Measurements from ENCODE around the gene CNPY3.
"Not testable (repeated sequence)": the region's sequence is repeated elsewhere in the genome, so short reads cannot be mapped to it uniquely, and the experiment has no call there.

Gene CNPY3

DNA sequence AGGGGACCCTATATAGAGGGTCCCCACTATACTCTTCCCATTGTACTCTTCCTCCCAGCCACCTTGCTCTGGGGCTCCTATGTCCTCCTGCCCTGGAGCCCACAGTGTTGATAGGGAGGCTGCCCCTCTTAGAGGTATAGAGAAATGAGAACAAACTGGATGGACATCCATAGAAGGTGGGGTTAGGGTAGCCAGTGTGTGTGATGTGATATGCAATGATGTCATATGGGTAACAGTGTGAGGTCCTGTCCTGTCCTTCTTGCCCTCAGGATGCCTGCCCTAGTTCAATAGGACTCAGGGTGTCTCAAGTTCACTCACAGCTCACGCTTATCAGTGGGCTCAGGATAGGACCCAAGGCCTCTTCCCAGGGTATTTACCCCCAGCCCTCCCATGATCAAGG lies 13.0 kb upstream of the CNPY3 start:
- DNase-seq, result no peak

DNA sequence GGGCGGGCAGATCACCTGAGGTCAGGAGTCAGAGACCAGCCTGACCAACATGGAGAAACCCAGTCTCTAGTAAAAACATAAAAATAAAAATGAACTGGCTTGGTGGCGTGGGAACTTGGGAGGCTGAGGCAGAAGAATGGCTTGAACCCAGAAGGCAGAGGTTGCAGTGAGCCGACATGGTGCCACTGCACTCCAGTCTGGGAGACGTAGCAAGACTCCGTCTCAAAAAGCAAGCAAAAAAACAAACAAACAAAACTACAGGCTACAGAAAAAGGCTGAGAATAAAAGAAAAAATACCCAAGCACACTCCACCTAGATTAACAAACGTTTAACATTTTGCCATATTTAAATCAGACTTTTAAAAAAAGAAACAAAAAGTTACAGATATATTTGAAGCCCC lies 7.5 kb upstream of the CNPY3 start:
- DNase-seq, result no peak

DNA sequence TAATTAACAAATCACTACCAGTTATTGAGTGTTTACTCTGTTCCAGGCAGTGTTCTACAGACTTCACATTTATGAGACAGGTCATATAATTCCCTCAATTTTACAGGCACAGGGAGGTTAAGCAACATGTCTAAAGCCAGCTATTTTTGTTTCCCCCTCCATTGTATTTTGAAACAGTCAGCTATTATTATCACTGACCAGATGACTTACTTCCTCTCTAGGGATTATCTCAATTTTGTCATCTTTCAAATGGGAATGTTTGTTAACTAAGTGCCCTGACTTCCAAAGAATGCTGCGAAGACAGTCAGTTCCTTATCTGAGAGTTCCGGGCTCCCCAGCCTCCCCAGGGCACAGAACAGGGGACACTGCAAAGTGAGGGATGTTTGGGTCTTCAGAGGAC lies 5.6 kb upstream of the CNPY3 start:
- DNase-seq, result no peak

DNA sequence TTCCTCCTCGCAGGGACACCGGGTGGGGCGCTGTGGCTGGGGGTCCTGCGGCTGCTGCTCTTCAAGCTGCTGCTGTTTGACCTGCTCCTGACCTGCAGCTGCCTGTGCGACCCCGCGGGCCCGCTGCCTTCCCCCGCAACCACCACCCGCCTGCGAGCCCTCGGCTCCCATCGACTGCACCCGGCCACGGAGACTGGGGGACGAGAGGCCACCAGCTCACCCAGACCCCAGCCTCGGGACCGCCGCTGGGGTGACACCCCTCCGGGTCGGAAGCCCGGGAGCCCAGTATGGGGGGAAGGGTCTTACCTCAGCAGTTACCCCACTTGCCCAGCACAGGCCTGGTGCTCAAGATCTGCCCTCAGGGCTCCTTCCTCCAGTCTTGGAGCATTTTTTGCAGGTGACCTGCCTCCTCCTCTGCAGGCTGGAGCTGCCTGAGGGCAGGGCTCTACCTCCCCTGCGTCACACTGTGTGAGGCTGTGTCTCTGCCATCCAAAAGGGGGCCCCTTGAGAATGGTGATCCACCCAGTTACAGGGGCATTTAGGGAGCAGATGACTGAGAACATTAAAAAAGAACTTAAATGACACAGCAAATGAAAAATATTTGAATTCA lies 3.9 kb upstream of the CNPY3 start:
- DNase-seq, result no peak

DNA sequence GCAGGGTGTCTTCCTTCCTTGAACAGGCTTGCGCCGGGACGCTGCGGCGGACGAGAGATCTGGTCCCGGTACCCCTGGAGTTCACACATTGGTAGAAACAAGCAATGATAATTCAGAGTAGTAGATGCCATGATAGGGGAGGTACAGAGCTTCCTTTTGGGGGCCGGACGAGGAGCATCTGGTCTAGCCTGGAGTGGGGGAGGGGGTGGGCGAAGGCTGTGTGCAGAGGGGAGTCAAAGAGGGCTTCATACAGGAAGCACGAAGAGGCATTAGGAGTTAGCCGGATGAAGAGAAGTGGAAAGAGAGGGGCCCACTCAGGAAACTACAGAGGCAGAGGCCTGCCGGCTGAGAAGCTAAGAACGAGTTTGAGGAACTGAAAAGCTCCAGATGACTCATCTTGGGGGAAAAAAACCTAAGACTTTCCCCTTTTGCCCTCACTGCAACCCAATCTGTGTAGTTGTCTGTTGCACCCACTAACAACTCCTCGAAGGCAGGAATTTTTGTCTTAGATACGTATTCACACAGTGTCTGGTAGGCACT lies 611 bp downstream of the CNPY3 start:
- DNase-seq, result peak; percentile 87

DNA sequence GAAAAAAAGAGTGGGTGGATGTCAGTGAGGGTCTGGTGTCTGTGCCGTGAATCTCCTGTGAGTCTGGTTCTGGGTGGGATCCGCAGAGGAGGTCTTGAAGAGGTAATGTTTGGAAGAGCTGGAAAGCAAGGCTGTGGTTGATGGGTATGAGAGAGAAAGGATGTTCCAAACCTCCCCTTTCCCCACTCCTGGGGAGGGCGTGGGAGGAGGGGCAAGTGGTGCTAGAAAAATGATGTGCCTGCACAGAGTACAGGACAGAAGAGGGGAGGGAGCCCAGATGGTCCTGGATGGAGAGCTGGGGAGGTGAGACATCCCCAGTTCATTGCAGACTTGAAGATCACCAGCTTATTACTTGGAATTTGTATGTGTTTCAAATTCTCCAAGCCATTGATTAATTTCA lies 3.1 kb downstream of the CNPY3 start:
- no peak for DNase-seq

DNA sequence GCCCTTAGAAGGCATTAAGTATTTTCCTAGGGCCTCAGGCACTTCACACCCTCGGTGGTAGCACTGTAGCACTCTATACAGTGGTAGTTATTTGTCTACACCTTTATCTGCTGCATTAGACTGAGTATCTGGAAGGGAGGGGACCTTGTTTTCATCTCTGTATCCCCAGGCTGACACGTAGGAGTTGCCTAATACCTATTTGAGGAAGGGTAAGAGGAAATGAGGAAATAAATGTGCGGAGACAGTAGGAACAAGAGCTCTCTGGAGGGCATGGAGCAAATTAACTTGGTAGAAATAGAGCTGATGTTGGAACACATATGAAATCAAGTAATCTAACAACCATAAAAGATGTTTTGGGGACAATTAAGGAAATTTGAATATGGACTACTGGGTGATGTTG lies 3.9 kb downstream of the CNPY3 start:
- DNase-seq, result no peak

DNA sequence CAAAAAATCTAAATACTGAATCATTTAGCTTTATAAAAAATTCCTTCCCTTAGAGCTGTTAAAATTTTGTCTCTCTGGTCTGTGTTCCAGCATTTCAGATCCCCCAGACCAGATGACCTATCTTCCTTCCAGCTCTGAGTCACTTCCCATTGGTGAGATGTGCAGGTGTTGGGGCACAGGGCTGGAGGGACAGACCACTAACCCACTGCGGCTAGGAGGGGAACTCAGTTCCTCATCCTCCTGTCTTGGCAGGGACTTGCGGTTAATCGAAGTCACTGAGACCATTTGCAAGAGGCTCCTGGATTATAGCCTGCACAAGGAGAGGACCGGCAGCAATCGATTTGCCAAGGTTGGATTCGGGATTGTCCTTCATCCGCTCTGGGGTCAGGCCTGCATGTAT lies 6.0 kb downstream of the CNPY3 start:
- DNase-seq, result no peak

DNA sequence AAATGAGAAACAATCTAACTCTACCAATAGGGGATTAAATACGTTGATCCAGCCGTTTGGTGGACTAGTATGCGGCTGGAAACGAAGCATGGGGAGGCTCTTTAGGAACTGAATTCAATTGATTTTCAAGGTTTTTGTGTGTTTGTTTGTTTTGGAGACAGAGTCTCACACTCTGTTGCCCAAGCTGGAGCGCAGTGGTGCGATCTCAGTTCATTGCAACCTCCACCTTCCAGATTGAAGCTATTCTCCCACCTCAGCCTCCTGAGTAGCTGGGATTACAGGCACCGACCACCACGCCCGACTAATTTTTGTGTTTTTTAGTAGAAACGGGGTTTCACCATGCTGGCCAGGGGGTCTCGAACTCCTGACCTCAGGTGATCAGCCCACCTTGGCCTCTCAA lies 7.1 kb downstream of the CNPY3 start:
- DNase-seq, result no peak

DNA sequence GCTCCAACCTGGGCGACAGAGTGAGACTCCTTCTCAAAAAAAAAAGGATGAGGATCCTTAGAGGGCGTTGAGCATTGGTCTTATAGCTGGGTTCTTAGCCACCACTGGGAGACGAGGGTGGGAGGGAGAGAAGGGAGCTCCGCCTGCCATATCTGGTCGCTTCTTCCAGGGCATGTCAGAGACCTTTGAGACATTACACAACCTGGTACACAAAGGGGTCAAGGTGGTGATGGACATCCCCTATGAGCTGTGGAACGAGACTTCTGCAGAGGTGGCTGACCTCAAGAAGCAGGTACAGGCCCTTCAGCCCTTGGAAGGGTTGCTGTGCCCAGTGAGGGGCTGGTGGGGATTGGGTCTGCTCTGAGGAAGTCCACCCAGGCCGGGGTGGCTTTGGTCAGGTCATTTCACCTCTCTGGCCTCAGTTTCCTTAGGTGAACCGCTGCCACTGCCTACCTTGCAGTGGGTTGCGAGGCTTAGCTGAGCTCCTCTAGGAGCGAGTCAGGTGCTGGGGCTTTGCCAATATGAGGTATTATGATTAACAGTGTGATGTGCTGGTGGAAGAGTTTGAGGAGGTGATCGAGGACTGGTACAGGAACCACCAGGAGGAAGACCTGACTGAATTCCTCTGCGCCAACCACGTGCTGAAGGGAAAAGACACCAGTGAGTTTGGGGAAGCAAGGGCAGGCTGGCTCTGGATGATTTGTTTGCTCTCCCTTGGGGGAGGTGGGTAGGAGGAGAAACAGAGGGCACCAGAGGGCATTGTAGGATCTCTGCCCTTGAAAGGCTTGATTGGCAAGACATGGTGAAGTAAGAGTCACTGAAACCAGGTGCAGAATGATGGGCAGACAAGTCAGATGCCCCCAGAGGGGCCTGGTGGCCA lies 8.5 kb downstream of the CNPY3 start:
- no peak for DNase-seq

DNA sequence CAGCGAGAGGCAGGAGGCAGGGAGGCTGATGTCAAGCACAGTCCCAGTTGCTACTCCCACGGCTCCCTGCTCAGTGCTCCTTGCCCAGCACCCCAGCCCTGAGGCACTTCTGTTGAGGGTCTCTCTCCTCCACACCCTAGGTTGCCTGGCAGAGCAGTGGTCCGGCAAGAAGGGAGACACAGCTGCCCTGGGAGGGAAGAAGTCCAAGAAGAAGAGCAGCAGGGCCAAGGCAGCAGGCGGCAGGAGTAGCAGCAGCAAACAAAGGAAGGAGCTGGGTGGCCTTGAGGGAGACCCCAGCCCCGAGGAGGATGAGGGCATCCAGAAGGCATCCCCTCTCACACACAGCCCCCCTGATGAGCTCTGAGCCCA lies 9.1 kb downstream of the CNPY3 start:
- no peak for DNase-seq

DNA sequence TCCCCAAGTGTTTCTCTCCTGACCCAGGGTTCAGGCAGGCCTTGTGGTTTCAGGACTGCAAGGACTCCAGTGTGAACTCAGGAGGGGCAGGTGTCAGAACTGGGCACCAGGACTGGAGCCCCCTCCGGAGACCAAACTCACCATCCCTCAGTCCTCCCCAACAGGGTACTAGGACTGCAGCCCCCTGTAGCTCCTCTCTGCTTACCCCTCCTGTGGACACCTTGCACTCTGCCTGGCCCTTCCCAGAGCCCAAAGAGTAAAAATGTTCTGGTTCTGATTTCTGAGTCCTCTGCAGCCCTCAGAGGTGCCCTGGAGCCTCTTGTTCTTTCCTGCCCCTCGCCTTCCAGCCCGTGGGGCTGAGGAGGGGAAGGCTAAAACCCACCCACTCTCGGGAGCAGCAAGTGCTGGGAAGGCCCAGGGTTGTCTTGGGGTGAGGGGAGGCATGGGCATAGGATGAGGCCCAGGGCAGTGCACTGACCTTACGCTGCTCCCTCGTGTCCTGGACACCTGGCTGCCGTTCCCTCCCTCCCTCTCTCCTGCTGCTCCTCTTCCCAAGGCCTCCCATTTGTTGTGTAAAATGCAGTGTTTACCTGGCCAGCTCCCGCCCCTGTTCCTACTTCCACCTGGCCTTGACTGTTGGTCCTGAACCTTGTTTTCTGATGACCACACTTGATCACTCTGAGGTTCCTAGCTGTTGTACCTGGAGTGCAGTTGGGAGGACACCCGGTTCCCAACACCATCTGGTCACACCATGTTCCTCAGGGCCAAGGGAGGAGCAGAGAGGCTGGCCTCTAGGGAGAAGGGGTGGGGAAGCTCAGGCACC lies 9.9 kb downstream of the CNPY3 start:
- DNase-seq, result no peak

DNA sequence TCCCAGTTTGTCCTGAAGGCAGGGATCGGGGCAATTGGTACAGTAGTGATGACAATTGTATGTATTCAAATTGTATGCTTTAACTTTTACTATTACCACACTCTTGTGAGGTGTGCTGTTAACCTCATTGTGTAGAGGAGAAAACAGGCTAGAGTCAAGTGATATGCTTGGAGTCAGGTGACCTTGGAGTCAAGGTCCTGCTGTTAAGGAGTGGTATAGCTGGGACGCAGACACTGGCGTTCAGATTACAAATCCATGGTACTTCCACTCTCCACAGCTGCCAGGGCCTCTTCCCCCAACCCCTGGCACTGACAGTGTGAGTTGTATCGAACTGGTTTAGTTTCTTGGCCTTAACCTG lies 10.5 kb downstream of the CNPY3 start:
- no peak for DNase-seq

DNA sequence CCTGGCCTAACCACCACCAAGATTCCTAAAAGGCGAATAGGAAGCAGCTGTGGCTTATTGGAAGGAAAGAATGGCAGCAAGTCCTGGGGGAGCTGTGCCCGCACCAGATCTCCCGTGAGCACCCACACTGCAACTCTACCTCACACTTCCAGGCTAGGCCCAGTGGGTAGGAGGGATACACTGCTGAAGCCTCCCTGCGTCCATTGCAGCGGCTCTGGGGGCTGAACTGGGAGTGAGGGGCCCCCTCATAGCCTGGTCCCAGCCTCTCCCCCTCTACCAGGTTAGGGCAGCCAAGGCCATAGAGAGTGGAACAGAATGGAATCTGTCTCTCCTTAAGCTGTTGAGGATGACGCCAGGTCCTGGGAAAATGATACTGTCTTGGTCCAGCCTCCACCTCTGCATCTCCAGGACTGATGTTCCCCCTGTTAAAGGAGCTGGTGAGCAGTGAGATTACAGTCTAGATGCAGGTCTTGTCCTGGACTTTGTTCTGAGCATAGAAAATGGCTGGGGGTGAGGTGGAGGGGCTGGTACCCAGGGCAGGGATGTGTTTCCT lies 11.3 kb downstream of the CNPY3 start:
- DNase-seq, result no peak

DNA sequence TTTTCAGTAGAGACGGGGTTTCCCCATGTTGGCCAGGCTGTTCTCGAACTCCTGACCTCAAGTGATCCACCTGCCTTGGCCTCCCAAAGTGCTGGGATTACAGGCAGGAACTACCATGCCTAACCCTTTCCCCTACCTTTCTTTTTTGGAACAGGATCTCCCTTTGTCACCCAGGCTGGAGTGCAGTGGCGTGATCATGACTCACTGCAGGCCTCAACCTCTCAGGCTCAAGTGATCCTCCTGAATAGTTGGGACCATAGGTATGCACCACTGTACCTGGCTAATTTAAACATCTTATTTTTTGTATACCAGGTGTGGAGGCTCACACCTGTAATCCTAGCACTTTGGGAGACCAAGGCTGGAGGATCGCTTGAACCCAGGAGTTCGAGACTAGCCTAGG lies 12.1 kb downstream of the CNPY3 start:
- DNase-seq, result not testable (repeated sequence)

DNA sequence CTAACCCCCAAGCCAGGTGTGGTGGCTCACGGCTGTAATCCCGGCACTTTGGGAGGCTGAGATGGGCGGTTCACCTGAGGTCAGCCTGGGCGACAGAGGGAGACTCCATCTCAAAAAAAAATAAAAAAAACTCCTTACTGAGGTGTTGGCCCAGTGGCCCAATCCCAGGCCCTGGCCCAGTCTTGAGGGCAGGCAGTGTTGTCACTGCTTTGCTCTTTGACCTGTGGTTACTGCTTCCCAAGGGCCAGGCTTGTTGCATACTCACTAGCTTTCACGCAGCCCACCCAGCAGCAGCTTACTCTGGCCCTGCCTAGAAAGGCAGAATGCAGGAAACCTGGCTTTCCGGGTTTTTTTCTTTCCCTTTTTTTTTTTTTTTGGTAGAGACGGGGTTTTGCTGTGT lies 13.2 kb downstream of the CNPY3 start:
- no peak for DNase-seq

DNA sequence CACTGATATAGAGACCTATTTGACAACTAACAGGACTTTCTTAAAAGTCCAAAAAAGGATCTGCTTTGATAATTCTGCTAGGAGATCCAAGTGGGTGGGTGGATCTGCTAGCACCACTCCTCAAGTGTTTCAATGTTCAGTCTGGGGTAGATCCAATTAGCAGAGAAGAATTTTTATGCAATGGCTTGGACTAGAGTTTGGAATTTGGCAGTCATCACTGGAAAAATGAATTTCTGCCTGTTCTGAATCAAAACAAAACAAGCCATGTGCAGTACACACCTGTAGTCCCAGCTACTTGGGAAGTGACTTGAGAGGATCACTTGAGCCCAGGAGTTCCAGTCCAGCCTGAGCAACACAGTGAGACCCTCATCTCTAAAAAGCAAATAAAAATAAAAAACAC lies 18.7 kb downstream of the CNPY3 start:
- DNase-seq, result no peak

DNA sequence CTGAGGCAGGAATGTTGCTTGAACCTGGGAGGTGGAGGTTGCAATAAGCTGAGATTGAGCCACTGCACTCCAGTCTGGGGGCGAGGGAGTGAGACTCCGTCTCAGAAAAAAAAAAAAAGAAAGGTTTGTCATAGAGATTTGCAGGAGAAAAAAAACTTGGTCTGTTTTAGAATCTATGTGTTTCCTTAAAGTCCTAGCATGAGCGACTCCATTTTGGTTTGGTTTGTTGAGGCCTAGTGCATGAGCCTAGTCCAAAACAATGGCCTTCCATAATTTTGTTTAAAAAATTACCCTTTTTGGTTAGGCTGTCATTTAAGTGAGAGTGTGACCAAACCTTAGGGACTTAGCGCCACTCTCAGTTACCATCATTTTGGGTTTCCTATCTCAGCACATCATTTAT lies 23.1 kb downstream of the CNPY3 start:
- DNase-seq, result no peak

DNA sequence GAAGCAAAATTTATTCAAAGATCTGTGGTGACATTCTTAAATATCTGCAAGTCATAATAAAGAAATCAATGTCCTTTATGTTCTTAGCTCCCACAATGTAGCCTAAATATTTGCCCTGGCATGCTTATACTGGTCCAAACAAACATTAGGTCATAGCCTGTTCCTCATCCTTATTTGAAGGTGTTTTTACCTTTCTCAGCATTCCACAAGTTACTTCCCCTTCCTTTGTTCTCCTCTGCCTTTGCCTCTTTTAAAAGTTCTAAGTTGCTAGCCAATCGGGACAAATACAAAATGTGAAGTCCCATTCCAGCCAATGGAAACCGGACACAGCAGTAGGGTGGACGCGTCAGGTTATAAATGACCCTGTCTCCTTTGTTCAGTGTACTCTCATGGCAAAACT lies 25.1 kb downstream of the CNPY3 start:
- not testable (repeated sequence) for DNase-seq

DNA sequence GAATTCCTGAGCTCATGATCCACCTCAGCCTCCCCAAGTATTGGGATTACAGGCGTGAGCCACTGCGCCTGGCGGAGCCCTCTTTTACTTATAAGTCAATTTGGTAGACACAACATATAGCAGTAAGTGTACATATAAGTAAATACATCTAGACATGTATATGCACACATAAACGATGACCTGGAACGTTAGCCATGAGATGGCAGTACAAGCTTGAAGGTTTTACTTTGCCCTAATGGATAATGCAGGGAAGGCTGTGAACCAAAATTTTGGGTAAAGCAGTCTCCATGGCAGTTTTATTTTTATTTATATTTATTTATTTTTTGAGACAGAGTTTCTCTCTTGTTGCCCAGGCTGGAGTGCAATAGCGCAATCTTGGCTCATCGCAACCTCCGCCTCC lies 28.8 kb downstream of the CNPY3 start:
- no peak for DNase-seq

DNA sequence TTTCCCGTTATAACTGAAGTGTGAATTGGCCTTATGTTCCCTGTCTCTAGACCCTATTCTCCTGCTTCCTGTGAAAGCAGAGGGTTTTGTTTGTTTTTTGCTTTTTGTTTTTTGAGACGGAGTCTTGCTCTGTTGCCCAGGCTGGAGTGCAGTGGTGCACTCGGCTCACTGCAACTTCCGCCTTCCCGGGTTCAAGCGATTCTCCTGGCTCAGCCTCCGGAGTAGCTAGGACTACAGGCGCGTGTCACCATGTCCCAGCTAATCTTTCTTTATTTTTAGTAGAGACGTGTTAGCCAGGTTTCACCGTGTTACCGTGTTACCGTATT lies 30.6 kb downstream of the CNPY3 start:
- no peak for DNase-seq

DNA sequence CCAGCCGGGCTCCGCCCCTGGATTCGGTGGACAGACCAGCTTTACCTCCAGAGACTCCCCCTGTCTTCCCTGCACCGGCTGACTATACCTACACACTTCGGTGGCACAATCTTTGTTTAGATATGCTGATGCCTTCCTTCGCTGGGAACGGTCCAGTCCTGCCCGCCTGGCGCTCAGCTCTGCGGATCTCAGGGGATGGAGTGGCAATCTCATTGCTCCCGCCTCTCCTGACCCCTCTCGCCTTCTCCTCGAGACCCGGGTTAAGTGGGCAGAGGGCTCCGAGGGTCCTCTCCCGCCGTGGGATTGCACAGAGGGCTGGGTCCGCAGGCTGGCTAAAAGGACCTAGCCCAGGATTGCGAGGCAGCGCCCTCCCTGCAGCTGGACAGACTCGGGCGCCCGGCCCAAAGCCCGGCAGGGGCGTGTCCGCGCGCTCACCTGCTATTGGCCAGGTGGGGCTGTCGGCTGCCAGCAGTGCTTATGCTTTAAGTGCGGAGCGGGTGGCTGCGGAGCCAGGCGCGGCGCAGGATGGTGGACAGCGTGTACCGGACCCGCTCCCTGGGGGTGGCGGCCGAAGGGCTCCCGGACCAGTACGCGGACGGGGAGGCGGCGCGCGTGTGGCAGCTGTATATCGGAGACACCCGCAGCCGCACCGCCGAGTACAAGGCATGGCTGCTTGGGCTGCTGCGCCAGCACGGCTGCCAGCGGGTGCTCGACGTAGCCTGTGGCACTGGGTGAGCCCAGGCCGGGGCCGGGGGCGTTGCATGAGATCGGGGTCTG lies 31.2 kb downstream of the CNPY3 start, which contains the start of gene GNMT:
TSS of gene GNMT (plus strand) at position 512 of the 777 bp plus-strand sequence. CDS start at position 526, 14 bp downstream.
- DNase-seq, result peak; percentile 66

DNA sequence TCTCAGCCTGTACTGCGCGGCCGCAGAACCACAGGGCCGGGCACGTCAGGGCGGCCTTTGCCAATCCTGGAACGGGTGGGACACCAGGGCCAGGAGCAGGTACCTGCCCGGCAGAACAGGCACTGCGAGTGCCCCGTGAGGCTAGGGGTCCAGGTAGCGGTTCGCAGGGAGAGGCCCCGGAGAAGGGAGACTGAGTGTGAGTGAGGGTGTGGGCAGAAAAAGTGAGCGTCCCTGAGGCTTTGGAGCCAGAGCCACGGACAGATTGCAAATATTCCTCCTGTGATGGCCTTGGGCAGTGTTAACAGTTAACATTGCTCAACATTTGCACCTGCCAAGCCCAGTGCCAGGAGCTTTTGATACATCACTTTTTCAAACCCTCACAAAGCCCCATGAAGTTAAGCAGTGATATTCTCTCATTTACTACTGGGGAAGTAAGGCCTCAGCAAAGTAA lies 31.8 kb downstream of the CNPY3 start:
- DNase-seq, result no peak
